HepG2 (cell line): ENCODE measurements around the gene PRDX5. TPM values are rescaled to one million over a fixed set of nuclear protein-coding genes. Genes with fewer than 3 reads are reported as not detected.

Source experiments
- FOXJ3 ChIP-seq: sonication (generic); formaldehyde crosslinking; IDR thresholded peaks from 2 replicates; pipeline ENCODE4 v1.4.0; 2020; ENCODE audit warnings: missing genetic modification reagents, mild to moderate bottlenecking, borderline replicate concordance
- TAF1 ChIP-seq: sonication (generic); formaldehyde crosslinking; IDR thresholded peaks from 2 replicates; pipeline ENCODE4 v1.4.0; 2020; ENCODE audit warnings: missing genetic modification reagents
- TCF7 ChIP-seq: sonication (generic); IDR thresholded peaks from 2 replicates; pipeline ENCODE4 v1.6.1; 2016; ENCODE audit warnings: antibody characterized with exemption, low read depth
- U2AF2 ChIP-seq: fragments of 200-400 bp; formaldehyde crosslinking; IDR thresholded peaks from 2 replicates; pipeline ENCODE4 v1.6.1; 2017; ENCODE audit warnings: low read depth, mild to moderate bottlenecking, low read length
- ZFYVE20 ChIP-seq: sonication (generic); formaldehyde crosslinking; IDR thresholded peaks from 2 replicates; pipeline ENCODE4 v1.8.0; 2023; ENCODE audit warnings: low read depth, mild to moderate bottlenecking, moderate library complexity, missing genetic modification reagents, borderline replicate concordance
- ZNF431 ChIP-seq: sonication (generic); formaldehyde crosslinking; IDR thresholded peaks from 2 replicates; pipeline ENCODE4 v1.9.0; 2022; ENCODE audit warnings: missing genetic modification reagents, low read depth, mild to moderate bottlenecking, borderline replicate concordance
- ZSCAN20 ChIP-seq: sonication (generic); formaldehyde crosslinking; IDR thresholded peaks from 2 replicates; pipeline ENCODE4 v1.4.0; 2020; ENCODE audit warnings: missing genetic modification reagents, mild to moderate bottlenecking, borderline replicate concordance
- ZSCAN29 ChIP-seq: sonication (generic); formaldehyde crosslinking; conservative IDR thresholded peaks from 2 replicates; pipeline ENCODE4 v1.4.0; 2020; ENCODE audit warnings: mild to moderate bottlenecking, missing genetic modification reagents
- polyA plus RNA-seq, 8 experiments: library from polyadenylated mRNA; depleted of rRNA in 3 of 8; stranded (reverse) in 7 of 8; unstranded in 1 of 8; fragments of >200 nt; fragmentation: Illumina TruSeq in 4 of 8; extraction: Trizol in 4 of 8; gene quantifications; 2 replicates each; pipeline versions ENCODE4 v1.2.1 to v1.2.3, GENCODE V29; 2011 to 2016; ENCODE audit warnings: low read depth in 4 of 8, missing spikeins in 1 of 8, mixed read lengths in 1 of 8; ENCODE audit not compliant: insufficient read depth in 1 of 8
- total RNA-seq, 5 experiments: library from RNA; depleted of rRNA; stranded (reverse); fragments of >200 nt; fragmentation: Illumina TruSeq; extraction: Trizol; gene quantifications; 2 replicates each; pipeline ENCODE4 v1.2.3, GENCODE V29; 2016; ENCODE audit warnings: low read depth in 1 of 5
- TF ChIP-seq, protein P1 (sequence below): sonication (generic); formaldehyde crosslinking; IDR thresholded peaks from 2 replicates; pipeline ENCODE4 v1.5.0; 2020; ENCODE audit warnings: missing genetic modification reagents, mild to moderate bottlenecking, borderline replicate concordance
- TF ChIP-seq, protein P2 (sequence below): sonication (generic); formaldehyde crosslinking; conservative IDR thresholded peaks from 2 replicates; pipeline ENCODE4 v1.4.0; 2020; ENCODE audit warnings: mild to moderate bottlenecking, missing genetic modification reagents, moderate library complexity
- TF ChIP-seq, protein P3 (sequence below): sonication (generic); formaldehyde crosslinking; IDR thresholded peaks from 2 replicates; pipeline ENCODE4 v1.4.0; 2020; ENCODE audit warnings: mild to moderate bottlenecking, missing genetic modification reagents
- TF ChIP-seq, protein P4 (sequence below): IDR thresholded peaks from 2 replicates; pipeline ENCODE4 v1.6.1; 2016; ENCODE audit warnings: missing compliant biosample characterization, missing genetic modification reagents, borderline replicate concordance

The PRDX5 gene
- total and polyA plus RNA-seq, 2 of the 13 experiments (the other 11 are each of a cell fraction or from before 2014, with no cell fraction given): 215 to 311 TPM

DNA sequence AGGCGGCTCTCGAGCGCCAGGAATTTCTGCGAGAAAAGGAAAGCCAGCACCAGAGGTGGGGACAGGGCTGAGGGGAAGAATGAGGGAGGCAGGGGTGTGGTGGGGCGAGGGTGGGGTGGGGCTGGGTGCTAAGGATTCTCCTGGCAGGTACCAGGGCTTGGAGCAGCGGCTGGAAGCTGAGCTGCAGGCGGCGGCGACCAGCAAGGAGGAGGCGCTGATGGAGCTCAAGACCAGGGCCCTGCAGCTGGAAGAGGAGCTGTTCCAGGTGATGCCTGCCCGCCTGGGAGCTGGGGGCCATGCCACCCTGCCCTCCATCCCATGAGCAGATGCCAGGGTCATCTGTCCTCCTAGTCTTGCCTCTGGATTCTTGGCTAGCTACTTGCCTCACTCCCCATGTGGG lies 31.5 kb downstream of the PRDX5 start (continued):
- TF ChIP-seq, protein P1, sequence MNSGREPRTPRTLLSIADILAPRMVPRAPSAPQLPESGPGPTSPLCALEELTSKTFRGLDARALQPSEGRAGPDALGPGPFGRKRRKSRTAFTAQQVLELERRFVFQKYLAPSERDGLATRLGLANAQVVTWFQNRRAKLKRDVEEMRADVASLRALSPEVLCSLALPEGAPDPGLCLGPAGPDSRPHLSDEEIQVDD (CRISPR knock-in tag): no peak
- TF ChIP-seq, protein P2, sequence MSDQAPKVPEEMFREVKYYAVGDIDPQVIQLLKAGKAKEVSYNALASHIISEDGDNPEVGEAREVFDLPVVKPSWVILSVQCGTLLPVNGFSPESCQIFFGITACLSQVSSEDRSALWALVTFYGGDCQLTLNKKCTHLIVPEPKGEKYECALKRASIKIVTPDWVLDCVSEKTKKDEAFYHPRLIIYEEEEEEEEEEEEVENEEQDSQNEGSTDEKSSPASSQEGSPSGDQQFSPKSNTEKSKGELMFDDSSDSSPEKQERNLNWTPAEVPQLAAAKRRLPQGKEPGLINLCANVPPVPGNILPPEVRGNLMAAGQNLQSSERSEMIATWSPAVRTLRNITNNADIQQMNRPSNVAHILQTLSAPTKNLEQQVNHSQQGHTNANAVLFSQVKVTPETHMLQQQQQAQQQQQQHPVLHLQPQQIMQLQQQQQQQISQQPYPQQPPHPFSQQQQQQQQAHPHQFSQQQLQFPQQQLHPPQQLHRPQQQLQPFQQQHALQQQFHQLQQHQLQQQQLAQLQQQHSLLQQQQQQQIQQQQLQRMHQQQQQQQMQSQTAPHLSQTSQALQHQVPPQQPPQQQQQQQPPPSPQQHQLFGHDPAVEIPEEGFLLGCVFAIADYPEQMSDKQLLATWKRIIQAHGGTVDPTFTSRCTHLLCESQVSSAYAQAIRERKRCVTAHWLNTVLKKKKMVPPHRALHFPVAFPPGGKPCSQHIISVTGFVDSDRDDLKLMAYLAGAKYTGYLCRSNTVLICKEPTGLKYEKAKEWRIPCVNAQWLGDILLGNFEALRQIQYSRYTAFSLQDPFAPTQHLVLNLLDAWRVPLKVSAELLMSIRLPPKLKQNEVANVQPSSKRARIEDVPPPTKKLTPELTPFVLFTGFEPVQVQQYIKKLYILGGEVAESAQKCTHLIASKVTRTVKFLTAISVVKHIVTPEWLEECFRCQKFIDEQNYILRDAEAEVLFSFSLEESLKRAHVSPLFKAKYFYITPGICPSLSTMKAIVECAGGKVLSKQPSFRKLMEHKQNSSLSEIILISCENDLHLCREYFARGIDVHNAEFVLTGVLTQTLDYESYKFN: no peak
- TF ChIP-seq U2AF2 (no peak), ZSCAN29 (CRISPR knock-in tag) (no peak), ZNF431 (CRISPR knock-in tag) (no peak), FOXJ3 (CRISPR knock-in tag) (no peak), TAF1 (no peak), TCF7 (no peak), ZFYVE20 (CRISPR knock-in tag) (no peak), ZSCAN20 (CRISPR knock-in tag) (no peak)
- TF ChIP-seq, protein P3, sequence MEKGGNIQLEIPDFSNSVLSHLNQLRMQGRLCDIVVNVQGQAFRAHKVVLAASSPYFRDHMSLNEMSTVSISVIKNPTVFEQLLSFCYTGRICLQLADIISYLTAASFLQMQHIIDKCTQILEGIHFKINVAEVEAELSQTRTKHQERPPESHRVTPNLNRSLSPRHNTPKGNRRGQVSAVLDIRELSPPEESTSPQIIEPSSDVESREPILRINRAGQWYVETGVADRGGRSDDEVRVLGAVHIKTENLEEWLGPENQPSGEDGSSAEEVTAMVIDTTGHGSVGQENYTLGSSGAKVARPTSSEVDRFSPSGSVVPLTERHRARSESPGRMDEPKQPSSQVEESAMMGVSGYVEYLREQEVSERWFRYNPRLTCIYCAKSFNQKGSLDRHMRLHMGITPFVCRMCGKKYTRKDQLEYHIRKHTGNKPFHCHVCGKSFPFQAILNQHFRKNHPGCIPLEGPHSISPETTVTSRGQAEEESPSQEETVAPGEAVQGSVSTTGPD (CRISPR knock-in tag): no peak
- TF ChIP-seq, protein P4, sequence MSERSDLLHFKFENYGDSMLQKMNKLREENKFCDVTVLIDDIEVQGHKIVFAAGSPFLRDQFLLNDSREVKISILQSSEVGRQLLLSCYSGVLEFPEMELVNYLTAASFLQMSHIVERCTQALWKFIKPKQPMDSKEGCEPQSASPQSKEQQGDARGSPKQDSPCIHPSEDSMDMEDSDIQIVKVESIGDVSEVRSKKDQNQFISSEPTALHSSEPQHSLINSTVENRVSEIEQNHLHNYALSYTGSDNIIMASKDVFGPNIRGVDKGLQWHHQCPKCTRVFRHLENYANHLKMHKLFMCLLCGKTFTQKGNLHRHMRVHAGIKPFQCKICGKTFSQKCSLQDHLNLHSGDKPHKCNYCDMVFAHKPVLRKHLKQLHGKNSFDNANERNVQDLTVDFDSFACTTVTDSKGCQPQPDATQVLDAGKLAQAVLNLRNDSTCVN (CRISPR knock-in tag): no peak
